HG03280 (cell line): ENCODE measurements around the gene ATXN7.

Experiments used
- ATAC-seq: cut with Tn5 transposase; IDR thresholded peaks from one replicate; pipeline ENCODE4 v1.9.1; 2021; ENCODE audit warnings: mild to moderate bottlenecking, moderate library complexity; ENCODE audit not compliant: unreplicated experiment

Gene ATXN7

GRCh38 chr3:63864008-63864964 is 619 bp downstream of the ATXN7 start:
- peak; percentile 64 for ATAC-seq

- no peak for ATAC-seq
Observed at GRCh38 chr3:63864965-63865327, 1.3 kb downstream of the ATXN7 start.

- no peak for ATAC-seq
Observed at GRCh38 chr3:63867225-63867624, 3.6 kb downstream of the ATXN7 start.

- ATAC-seq: no peak
Observed at GRCh38 chr3:63869940-63870614, 6.4 kb downstream of the ATXN7 start.

- ATAC-seq: no peak
Observed at GRCh38 chr3:63870615-63871005, 6.9 kb downstream of the ATXN7 start.

- ATAC-seq: no peak
Observed at GRCh38 chr3:63872135-63872924, 8.7 kb downstream of the ATXN7 start.

- ATAC-seq: no peak
Observed at GRCh38 chr3:63874769-63875168, 11.1 kb downstream of the ATXN7 start.

GRCh38 chr3:63875510-63875909 is 11.8 kb downstream of the ATXN7 start:
- no peak for ATAC-seq

- ATAC-seq: no peak
Observed at GRCh38 chr3:63876260-63876659, 12.6 kb downstream of the ATXN7 start.

GRCh38 chr3:63877737-63878393 is 14.2 kb downstream of the ATXN7 start:
- no peak for ATAC-seq

GRCh38 chr3:63878394-63879060 is 14.9 kb downstream of the ATXN7 start:
- ATAC-seq: no peak

GRCh38 chr3:63880653-63881052 is 17.0 kb downstream of the ATXN7 start:
- ATAC-seq: no peak

- no peak for ATAC-seq
Observed at GRCh38 chr3:63886858-63887257, 23.2 kb downstream of the ATXN7 start.

- no peak for ATAC-seq
Observed at GRCh38 chr3:63891518-63891917, 27.9 kb downstream of the ATXN7 start.

- no peak for ATAC-seq
Observed at GRCh38 chr3:63892773-63893352, 29.2 kb downstream of the ATXN7 start.

- ATAC-seq: no peak
Observed at GRCh38 chr3:63895422-63896189, 31.9 kb downstream of the ATXN7 start.

- ATAC-seq: peak; percentile 76
Observed at GRCh38 chr3:63896332-63897030, 32.8 kb downstream of the ATXN7 start.

- no peak for ATAC-seq
Observed at GRCh38 chr3:63900010-63900409, 36.3 kb downstream of the ATXN7 start.

- ATAC-seq: no peak
Observed at GRCh38 chr3:63900459-63900858, 36.8 kb downstream of the ATXN7 start.
